K562 (cell line): Measurements from ENCODE around the gene SRRM5. TPM values are rescaled to one million over a fixed set of nuclear protein-coding genes. Genes with fewer than 3 reads are reported as not detected.

Source experiments
- ARID2 ChIP-seq: fragments of 450-650 bp; IDR thresholded peaks from 2 replicates; pipeline ENCODE4 v1.6.1; 2017; ENCODE audit warnings: antibody characterized with exemption, mild to moderate bottlenecking
- ATF3 ChIP-seq, 2 experiments: fragments of 450-650 bp in 1 of 2; sonication (generic) in 1 of 2; formaldehyde crosslinking in 1 of 2; IDR thresholded peaks in 1 of 2; conservative IDR thresholded peaks in 1 of 2; 2 replicates each; pipeline versions ENCODE4 v1.6.1 to v1.8.1; 2016 to 2023; ENCODE audit warnings: mild to moderate bottlenecking in 2 of 2, moderate library complexity in 2 of 2, inconsistent platforms in 1 of 2, missing genetic modification reagents in 1 of 2
- DNMT1 ChIP-seq: fragments of 450-650 bp; IDR thresholded peaks from 2 replicates; pipeline ENCODE4 v1.6.1; 2016; ENCODE audit warnings: antibody characterized with exemption, mild to moderate bottlenecking
- IFI16 ChIP-seq: fragments of 250-450 bp; sonication (Bioruptor Pico); IDR thresholded peaks from 2 replicates; pipeline ENCODE4 v2.1.2; 2022; ENCODE audit warnings: mild to moderate bottlenecking, inconsistent platforms
- MGA ChIP-seq: fragments of 450-650 bp; IDR thresholded peaks from 2 replicates; pipeline ENCODE4 v1.6.1; 2016; ENCODE audit warnings: mild to moderate bottlenecking, moderate library complexity
- NR3C1 ChIP-seq: sonication (generic); formaldehyde crosslinking; IDR thresholded peaks from 2 replicates; pipeline ENCODE4 v1.8.1; 2022; ENCODE audit warnings: missing genetic modification reagents
- U2AF2 ChIP-seq: fragments of 200-400 bp; formaldehyde crosslinking; optimal IDR thresholded peaks from 2 replicates; pipeline ENCODE3; 2017; ENCODE audit warnings: low read depth, mild to moderate bottlenecking, low read length
- ZNF57 ChIP-seq: fragments of 450-650 bp; formaldehyde crosslinking; IDR thresholded peaks from 2 replicates; pipeline ENCODE4 v1.4.0; 2020; ENCODE audit warnings: mild to moderate bottlenecking, moderate library complexity
- ZNF592 ChIP-seq: fragments of 450-650 bp; IDR thresholded peaks from 2 replicates; pipeline ENCODE4 v1.6.1; 2017; ENCODE audit warnings: antibody characterized with exemption, mild to moderate bottlenecking
- polyA plus RNA-seq, 8 experiments: library from polyadenylated mRNA; depleted of rRNA in 4 of 8; stranded (reverse) in 5 of 8; unstranded in 3 of 8; fragments of >200 nt; fragmentation: Nextera tagmentation in 2 of 8; fragmentation: Illumina TruSeq in 1 of 8; extraction: Ambion mirVana in 2 of 8; extraction: Trizol in 1 of 8; gene quantifications; 2 replicates each; pipeline versions ENCODE4 v1.2.1 to v1.2.3, GENCODE V29; 2011 to 2014; ENCODE audit warnings: inconsistent platforms in 1 of 8, missing spikeins in 1 of 8
- total RNA-seq, 7 experiments: library from RNA; depleted of rRNA in 6 of 7; stranded (reverse); fragments of >200 nt in 6 of 7; fragmentation: Illumina TruSeq in 2 of 7; extraction: Trizol in 2 of 7; gene quantifications; 2 replicates each; pipeline versions ENCODE4 v1.2.1 to v1.2.3, GENCODE V29; 2011 to 2021; ENCODE audit warnings: low replicate concordance in 1 of 7

SRRM5 gene
- total and polyA plus RNA-seq, 9 of the 15 experiments (the other 6 are each of a cell fraction or from before 2014, with no cell fraction given) = 0.09 to 0.45 (median 0.18) TPM; not detected in 2

- TF ChIP-seq MGA (no peak), DNMT1 (no peak), ATF3 (IDR thresholded peaks at IDR 0.05) (peak; percentile 90), ATF3 (CRISPR knock-in tag; conservative IDR thresholded peaks at IDR 0.05) (peak; percentile 29; the same call in 1 of the 2 replicates), ARID2 (no peak), U2AF2 (no peak), ZNF57 (CRISPR knock-in tag) (0 out of 2 replicates have a peak, but pooled peaks have one; percentile 66), IFI16 (CRISPR knock-in tag) (no peak), ZNF592 (no peak), NR3C1 (CRISPR knock-in tag) (no peak)
Measured at GRCh38 chr19:43595999-43596841, 15.7 kb upstream of the SRRM5 start, which contains the start of the genes IRGQ and ZNF576 (continued).
